ENCODE results near the gene APOC3.
"Not testable (repeated sequence)": the region's sequence is repeated elsewhere in the genome, so short reads cannot be mapped to it uniquely, and the experiment has no call there.

Gene APOC3

DNA sequence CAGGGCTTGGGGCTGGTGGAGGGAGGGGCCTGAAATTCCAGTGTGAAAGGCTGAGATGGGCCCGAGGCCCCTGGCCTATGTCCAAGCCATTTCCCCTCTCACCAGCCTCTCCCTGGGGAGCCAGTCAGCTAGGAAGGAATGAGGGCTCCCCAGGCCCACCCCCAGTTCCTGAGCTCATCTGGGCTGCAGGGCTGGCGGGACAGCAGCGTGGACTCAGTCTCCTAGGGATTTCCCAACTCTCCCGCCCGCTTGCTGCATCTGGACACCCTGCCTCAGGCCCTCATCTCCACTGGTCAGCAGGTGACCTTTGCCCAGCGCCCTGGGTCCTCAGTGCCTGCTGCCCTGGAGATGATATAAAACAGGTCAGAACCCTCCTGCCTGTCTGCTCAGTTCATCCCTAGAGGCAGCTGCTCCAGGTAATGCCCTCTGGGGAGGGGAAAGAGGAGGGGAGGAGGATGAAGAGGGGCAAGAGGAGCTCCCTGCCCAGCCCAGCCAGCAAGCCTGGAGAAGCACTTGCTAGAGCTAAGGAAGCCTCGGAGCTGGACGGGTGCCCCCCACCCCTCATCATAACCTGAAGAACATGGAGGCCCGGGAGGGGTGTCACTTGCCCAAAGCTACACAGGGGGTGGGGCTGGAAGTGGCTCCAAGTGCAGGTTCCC, at the start of gene APOC3:
TSS of gene APOC3 (plus strand) at position 383 of the 659 bp plus-strand sequence. CDS start 676 bp downstream, outside the sequence.
- DNase-seq (ENCODE audit: low spot score), result no peak

DNA sequence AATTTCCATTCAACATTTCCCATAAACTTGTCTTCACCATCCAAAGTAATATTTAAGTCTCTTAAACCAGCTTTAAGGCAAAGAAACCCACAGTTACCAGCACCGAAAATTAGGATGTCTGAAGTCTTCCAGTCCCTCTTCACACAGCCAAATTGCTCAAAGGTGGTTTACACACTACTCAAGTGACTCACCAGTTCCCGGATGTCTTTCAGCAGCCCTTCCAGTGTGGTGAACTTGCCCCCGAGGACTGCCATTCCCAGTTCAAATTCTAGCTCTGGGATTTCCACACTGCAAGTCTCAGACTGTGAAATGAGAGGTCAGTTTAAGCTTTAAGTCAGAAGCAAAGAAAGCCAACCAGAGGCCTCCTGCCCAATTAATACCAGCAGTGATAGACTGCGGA, 47.0 kb upstream of the APOC3 start:
- no peak for DNase-seq (ENCODE audit: low spot score)

- no peak for DNase-seq (ENCODE audit: low spot score)
Measured at GRCh38 chr11:116786326-116786725, 43.4 kb upstream of the APOC3 start.

DNA sequence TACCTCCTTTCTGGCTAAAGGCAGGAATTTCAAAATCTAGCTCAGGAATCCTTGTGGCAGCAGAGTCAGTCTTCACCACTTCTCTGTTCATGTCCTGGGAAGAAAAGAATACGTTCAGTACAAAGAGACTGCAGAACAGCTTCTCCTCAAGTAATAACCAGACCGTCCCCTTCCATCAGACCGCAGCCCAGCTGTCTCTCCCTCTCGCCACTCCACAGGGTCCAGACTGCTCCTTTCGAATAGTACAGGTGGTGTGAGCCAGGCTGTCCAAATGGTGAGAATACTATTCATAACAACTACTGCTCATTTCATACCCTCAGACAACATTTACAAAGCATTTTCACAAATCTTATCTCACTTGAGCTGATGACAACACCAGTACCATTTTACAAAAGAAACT, 42.7 kb upstream of the APOC3 start:
- DNase-seq (ENCODE audit: low spot score), result no peak

- DNase-seq (ENCODE audit: low spot score), result no peak
Measured at GRCh38 chr11:116787436-116787785, 42.3 kb upstream of the APOC3 start.

GRCh38 chr11:116787786-116788486, 41.8 kb upstream of the APOC3 start, which contains the start of gene ZPR1:
Gene ZPR1, minus strand, starts transcription at chr11:116788023. Its CDS starts 33 bp downstream, at chr11:116787990.
- DNase-seq (ENCODE audit: low spot score), result peak; percentile 80

- DNase-seq (ENCODE audit: low spot score), result no peak
Measured at GRCh38 chr11:116788534-116788933, 41.2 kb upstream of the APOC3 start.

DNA sequence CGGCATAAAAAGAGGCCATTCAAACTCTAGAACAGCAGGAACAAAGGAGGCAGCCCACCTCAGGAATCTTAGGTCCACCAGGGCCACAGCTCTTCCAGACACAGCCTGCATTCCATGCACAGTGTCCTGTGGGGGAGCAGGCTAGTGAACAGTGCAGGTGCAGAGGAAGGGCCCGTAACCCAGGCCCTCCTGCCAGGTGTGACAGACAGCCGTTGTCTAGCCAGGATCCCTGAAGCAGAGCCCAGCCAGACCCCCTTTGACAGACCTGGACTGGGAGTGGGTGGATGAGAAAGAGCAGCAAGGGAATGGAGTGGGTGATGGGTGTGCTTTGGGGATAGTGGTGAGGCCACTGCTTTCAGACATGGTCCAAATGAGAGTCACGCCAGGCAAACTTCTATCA, 40.7 kb upstream of the APOC3 start:
- DNase-seq (ENCODE audit: low spot score), result no peak

DNA sequence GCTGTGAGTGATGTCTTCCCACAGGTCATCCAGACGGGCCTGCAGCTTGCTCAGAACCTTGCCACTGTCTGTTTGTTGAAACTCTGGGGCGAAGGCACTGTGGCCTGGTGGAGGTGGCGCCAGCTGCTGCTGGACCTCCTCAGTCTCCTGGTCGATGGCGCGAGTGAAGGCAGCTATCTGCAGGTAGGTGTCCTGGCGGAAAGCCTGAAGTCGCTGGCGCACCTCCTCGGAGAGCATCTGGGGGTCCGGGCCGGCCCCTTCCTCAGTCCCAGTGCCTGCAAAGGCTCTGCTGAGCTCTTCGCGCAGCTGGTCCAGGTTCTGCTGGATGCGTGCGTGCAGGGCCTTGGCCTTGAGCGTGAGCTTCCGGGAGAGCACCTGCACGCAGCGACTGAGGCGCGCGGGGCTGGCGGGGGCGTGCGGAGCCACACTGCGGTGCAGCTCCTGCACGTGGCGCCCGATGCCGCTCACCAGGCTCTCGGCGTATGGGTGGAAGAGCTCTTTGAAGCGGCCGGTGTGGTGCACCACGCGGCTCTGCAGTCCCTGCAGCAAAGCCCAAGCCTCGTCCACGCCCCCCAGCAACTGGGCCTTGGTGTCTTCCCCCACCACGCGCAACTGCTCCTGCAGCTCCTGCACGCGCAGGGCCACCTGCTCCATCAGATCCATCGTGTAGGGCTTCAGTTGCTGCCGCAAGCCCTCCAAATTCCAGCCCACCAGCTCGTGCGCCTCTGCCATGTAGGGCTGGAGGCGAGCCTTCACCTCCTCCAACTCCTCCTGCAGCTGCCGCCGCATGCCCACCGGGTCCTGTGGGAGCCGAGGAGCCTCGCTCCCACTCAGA, 39.3 kb upstream of the APOC3 start:
- no peak for DNase-seq (ENCODE audit: low spot score)

DNA sequence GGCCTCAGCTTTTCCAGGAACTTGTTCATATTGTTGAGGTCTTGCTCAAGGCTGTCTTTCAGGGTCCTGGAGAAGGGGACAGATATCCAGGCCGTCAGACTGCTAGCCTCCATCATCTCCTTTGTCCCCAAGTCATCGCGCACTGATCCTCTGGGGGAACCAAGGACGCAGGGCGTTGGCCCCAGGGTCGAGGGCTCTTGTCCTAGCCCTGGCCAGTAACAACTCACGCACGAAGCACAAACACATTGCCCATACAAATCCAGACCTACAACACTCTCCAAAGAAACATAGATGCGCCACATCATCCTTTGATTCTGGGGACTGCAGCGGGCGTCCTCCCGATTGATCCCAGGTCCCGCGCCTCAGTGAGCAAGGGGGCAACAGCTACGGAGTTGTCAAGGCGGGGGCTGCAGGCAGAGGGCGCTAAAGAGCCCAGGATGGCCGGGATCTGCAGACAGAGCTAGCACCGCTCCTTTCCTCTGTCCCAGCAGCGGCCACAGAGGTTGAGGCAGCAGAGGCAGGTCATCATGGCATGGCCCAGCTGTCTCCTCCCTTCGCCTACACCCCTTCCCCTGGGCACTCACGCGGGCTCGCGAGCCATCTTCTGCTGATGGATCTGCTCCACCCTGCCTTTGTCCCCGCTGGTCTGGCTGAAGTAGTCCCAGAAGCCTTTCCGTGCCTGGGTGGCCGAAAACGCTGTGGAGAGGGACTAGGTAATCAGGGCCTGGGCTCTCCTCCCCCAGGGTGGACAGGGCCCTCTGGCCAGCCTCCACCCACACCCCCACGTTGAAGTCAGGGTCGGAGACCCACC, 38.5 kb upstream of the APOC3 start:
- peak; percentile 75 for DNase-seq (ENCODE audit: low spot score)

DNA sequence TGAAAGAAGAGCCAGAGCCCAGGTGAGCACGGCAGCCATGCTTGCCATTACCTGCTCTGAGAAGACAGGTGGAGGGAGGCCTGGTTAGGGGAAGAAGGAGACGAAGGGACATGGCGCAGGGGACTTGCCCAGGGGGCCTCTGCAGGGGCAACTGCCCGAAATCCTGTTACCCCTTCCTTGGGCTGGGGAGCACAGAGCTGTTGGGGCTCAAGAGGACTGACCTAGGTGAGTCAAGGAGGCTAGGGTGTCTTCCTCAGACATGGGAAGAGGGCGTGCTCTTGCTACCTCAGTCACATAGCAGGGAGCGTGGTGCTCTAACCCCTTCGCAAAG, 37.9 kb upstream of the APOC3 start, which contains the start of gene APOA5:
TSS of gene APOA5 (minus strand) at position 67 of the 331 bp plus-strand sequence. CDS start at position 48, 19 bp downstream.
- DNase-seq (ENCODE audit: low spot score), result no peak

DNA sequence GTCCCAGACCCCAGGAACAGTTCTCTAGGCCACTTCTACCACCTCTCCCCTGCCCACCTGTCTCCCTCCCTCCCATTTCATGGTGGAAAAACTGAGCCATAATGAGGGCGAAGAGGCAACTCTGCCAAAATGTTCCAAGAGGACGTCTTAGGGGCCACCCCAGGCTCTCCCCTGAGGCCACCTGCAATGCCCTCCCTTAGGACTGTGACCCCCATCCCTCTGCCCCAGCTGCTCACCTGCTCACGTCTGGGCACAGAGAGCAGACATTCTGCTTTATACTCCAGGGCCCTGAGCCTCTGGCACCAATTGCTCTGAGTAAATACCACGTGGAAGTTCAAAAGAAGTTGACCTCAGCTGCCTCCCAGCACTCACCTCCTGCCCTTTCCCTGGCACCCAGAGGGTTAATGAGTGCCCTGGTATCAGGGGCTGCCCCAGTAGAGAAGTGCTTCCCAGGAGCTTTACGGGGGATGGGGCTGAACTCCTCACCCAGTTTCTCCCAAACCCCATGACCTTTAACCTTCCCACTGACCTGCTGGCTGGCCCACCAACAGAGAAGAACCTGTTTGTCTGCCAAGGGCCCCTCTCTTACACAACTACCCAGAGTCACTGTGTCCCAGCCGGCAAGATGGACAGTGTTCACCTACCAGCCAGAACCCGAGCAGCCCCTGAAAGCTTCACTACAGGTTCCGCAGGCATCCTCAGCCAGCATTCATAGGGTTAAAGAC, 37.4 kb upstream of the APOC3 start:
- DNase-seq (ENCODE audit: low spot score), result no peak

GRCh38 chr11:116792869-116793771, 36.6 kb upstream of the APOC3 start:
- DNase-seq (ENCODE audit: low spot score), result no peak

DNA sequence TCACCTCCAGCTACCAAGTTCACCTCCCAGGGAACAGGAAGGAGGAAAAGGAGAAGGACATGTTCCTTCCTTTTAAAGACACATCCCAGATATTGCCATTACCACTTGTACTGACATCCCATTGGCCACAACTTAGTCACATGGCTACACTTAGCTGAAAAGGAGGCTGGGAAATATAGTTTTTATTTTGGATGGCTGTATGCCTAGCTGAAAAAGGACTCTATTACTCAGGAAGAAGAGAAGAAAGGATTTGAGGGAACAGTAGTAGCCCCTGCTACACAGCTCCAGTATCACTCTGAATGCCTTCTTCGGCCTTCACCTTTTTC, 36.0 kb upstream of the APOC3 start:
- no peak for DNase-seq (ENCODE audit: low spot score)

DNA sequence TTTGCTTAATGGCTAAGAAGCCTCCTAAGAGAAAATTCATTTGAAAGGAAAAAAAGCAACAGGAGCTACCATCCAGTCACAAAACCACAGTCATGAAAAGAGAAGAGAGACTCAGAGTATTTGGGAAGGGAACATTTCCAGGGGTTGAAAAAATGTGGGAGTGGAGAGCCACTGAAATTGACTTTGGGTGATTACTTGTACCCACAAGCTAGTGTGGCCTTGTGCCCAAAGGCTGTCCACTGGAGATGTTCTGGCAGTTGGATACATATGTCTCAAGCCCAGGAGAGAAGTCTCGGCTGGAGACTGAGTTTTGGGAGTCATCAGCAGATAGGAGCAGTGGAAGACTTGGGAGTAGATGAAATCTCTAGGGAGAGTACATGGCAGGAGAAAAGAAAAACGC, 34.9 kb upstream of the APOC3 start:
- no peak for DNase-seq (ENCODE audit: low spot score)

GRCh38 chr11:116796548-116796947, 33.2 kb upstream of the APOC3 start:
- DNase-seq (ENCODE audit: low spot score), result no peak

DNA sequence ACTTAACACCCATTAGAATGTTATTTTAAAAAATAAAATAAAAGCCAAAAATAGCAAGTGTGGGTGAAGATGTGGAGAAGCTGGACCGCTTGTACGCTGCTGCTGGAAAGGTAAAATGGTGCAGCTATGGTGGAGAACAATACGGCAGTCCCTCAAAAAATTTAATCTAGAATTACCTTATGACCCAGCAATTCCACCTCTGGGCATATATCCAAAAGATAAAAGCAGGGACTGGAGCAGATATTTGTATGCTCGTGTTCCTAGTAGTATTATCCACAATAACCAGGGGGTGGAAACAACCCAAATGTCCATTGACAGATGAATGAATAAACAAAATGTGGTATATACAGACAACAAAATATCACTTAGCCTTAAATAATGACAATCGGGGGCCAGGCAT, 31.9 kb upstream of the APOC3 start:
- DNase-seq (ENCODE audit: low spot score), result no peak

- no peak for DNase-seq (ENCODE audit: low spot score)
Measured at GRCh38 chr11:116798368-116798767, 31.3 kb upstream of the APOC3 start.

DNA sequence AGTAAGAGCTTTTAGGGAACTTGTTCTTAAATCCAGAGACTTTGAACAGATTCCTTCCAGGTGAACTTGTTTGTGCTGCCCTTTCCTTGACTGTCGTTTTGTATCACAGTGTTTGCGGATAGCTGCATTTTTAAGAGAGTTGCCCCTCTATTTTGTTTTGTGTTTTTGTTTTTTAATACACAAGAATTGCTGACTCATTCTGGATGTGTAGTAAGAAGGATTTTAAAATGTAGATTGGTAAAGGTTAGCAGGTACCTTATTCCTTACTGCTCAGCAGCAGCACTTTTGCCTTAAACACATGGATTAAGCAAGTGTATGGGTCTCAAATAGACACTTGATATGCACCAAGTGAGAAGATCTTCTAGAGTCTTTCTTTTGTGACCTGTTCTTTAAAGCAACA, 29.1 kb upstream of the APOC3 start:
- DNase-seq (ENCODE audit: low spot score), result no peak

- DNase-seq (ENCODE audit: low spot score), result not testable (repeated sequence)
Measured at GRCh38 chr11:116801662-116802061, 28.0 kb upstream of the APOC3 start.

Data from CD4-positive, alpha-beta T cell treated with Interleukin-15 for 4 hours (primary cell).